Right lobe of liver (tissue), 4 donors: Measurements from ENCODE around the gene CYP8B1.

ENCODE experiments used
- CTCF ChIP-seq, 4 donors: fragments of 200-600 bp in 3 of 4; fragments of 450-650 bp in 1 of 4; IDR thresholded peaks; one replicate each; pipeline versions ENCODE4 v1.5.1 to v1.8.0; 2016 to 2022; ENCODE audit warnings: antibody characterized with exemption in 4 of 4, mild to moderate bottlenecking in 2 of 4
- POLR2A ChIP-seq: fragments of 450-650 bp; IDR thresholded peaks from one replicate; pipeline ENCODE4 v1.6.1; 2017; ENCODE audit warnings: antibody characterized with exemption, mild to moderate bottlenecking
- donor health status: DM: no; HTN: no; CAD: no.
- donor health status: DM: no; HTN: no; CAD: no.
- donor health status: DM: no; HTN: yes; CAD: no.

- TF ChIP-seq CTCF (IDR thresholded peaks at IDR 0.05) (no peak), POLR2A (no peak)
Measured at GRCh38 chr3:42841332-42841731, 34.3 kb downstream of the CYP8B1 start.
